CD14-positive monocyte (primary cell): ENCODE measurements around the gene ARL17B. TPM values are rescaled to one million over a fixed set of nuclear protein-coding genes. Genes with fewer than 3 reads are reported as not detected.
"Not testable (repeated sequence)": the region's sequence is repeated elsewhere in the genome, so short reads cannot be mapped to it uniquely, and the experiment has no call there.

Experiments used
- DNase-seq, 3 donors: peaks; one replicate each; pipeline ENCODE4 v3.0.0-alpha.2; 2011 to 2022
- H2AFZ ChIP-seq: 2 replicates; pipeline ENCODE4 v1.6.0; 2012; ENCODE audit warnings: mild to moderate bottlenecking, low read depth, low read length, inconsistent platforms; ENCODE audit not compliant: insufficient read depth, poor library complexity, severe bottlenecking
- H3K27ac ChIP-seq, 2 donors: 1 replicate in 1 of 2; 2 replicates in 1 of 2; pipeline ENCODE4 v1.5.1; 2012 to 2013; ENCODE audit warnings: low read length in 2 of 2, control low read depth in 1 of 2, inconsistent platforms in 1 of 2, low read depth in 1 of 2, mild to moderate bottlenecking in 1 of 2
- H3K27me3 ChIP-seq, 2 donors: one replicate each; pipeline versions ENCODE4 v1.6.0 to v1.6.1; 2011 to 2013; ENCODE audit warnings: low read length in 2 of 2; ENCODE audit not compliant: control insufficient read depth in 2 of 2, insufficient read depth in 2 of 2
- H3K36me3 ChIP-seq, 2 donors: replicated peaks in 1 of 2; 1 replicate in 1 of 2; 2 replicates in 1 of 2; pipeline versions ENCODE4 v1.5.1 to v1.6.1; 2012 to 2013; ENCODE audit warnings: low read length in 2 of 2, control low read depth in 1 of 2, inconsistent platforms in 1 of 2, mild to moderate bottlenecking in 1 of 2; ENCODE audit not compliant: insufficient read depth in 2 of 2, control insufficient read depth in 1 of 2
- H3K4me1 ChIP-seq, 2 donors: 1 replicate in 1 of 2; 2 replicates in 1 of 2; pipeline versions ENCODE4 v1.5.1 to v1.6.1; 2012 to 2013; ENCODE audit warnings: low read length in 2 of 2, control low read depth in 1 of 2, inconsistent platforms in 1 of 2, mild to moderate bottlenecking in 1 of 2, moderate library complexity in 1 of 2; ENCODE audit not compliant: insufficient read depth in 2 of 2, control insufficient read depth in 1 of 2
- H3K4me2 ChIP-seq: replicated peaks from 2 replicates; pipeline ENCODE3; 2012; ENCODE audit warnings: low read length, moderate library complexity, mild to moderate bottlenecking; ENCODE audit not compliant: poor library complexity, severe bottlenecking; ENCODE audit errors: extremely low read depth
- H3K4me3 ChIP-seq, 3 experiments: fragments of 200-600 bp in 1 of 3; sonication (generic) in 1 of 3; replicated peaks in 1 of 3; 1 replicate in 2 of 3; 2 replicates in 1 of 3; pipeline ENCODE4 v1.5.1; 2011 to 2013; ENCODE audit warnings: low read length in 3 of 3, mild to moderate bottlenecking in 3 of 3, control low read depth in 2 of 3, low read depth in 2 of 3, inconsistent platforms in 1 of 3, moderate library complexity in 1 of 3
- H3K79me2 ChIP-seq: 2 replicates; pipeline ENCODE4 v1.6.0; 2012; ENCODE audit warnings: mild to moderate bottlenecking, control low read depth, inconsistent platforms, low read length, moderate library complexity; ENCODE audit not compliant: insufficient read depth
- H3K9ac ChIP-seq: 2 replicates; pipeline ENCODE4 v1.6.0; 2017; ENCODE audit warnings: low read length, mild to moderate bottlenecking; ENCODE audit not compliant: insufficient read depth, poor library complexity, severe bottlenecking
- H3K9me3 ChIP-seq, 2 donors: replicated peaks in 1 of 2; 1 replicate in 1 of 2; 2 replicates in 1 of 2; pipeline versions ENCODE4 v1.5.1 to v1.6.1; 2012 to 2013; ENCODE audit warnings: low read length in 2 of 2, control low read depth in 1 of 2; ENCODE audit not compliant: control insufficient read depth in 1 of 2, insufficient read depth in 1 of 2
- H4K20me1 ChIP-seq: 2 replicates; pipeline ENCODE4 v1.6.0; 2012; ENCODE audit warnings: mild to moderate bottlenecking, low read length, control low read depth, moderate library complexity; ENCODE audit not compliant: insufficient read depth
- H3K27ac Mint-ChIP-seq, 7 donors: one replicate each; pipeline ENCODE4 v1.8.0; 2020; ENCODE audit warnings: mild to moderate bottlenecking in 7 of 7, mixed read lengths in 7 of 7, moderate library complexity in 6 of 7, inconsistent platforms in 2 of 7
- H3K27me3 Mint-ChIP-seq, 3 donors: one replicate each; pipeline ENCODE4 v1.8.0; 2021 to 2022; ENCODE audit warnings: low read depth in 3 of 3, mild to moderate bottlenecking in 3 of 3, mixed read lengths in 3 of 3, moderate library complexity in 3 of 3, inconsistent platforms in 1 of 3
- H3K36me3 Mint-ChIP-seq, 2 donors: one replicate each; pipeline ENCODE4 v1.8.0; 2020; ENCODE audit warnings: mixed read lengths in 2 of 2, inconsistent platforms in 1 of 2, mild to moderate bottlenecking in 1 of 2
- H3K4me1 Mint-ChIP-seq: one replicate; pipeline ENCODE4 v1.8.0; 2020; ENCODE audit warnings: mild to moderate bottlenecking, mixed read lengths
- H3K4me3 Mint-ChIP-seq, 2 donors: one replicate each; pipeline ENCODE4 v1.8.0; 2020; ENCODE audit warnings: mild to moderate bottlenecking in 2 of 2, mixed read lengths in 2 of 2, moderate library complexity in 1 of 2
- H3K9me3 Mint-ChIP-seq, 7 donors: one replicate each; pipeline ENCODE4 v1.8.0; 2020 to 2022; ENCODE audit warnings: mixed read lengths in 7 of 7, mild to moderate bottlenecking in 6 of 7, moderate library complexity in 6 of 7, inconsistent platforms in 2 of 7
- WGBS: methylation state at CpG from one replicate; pipeline ENCODE4 v1.1.5; 2013; ENCODE audit warnings: missing lambda C conversion rate; ENCODE audit not compliant: insufficient coverage; 5-methylcytosine and 5-hydroxymethylcytosine counted together
- intact Hi-C, 2 donors: fragments of 100-400 bp; cut with micrococcal nuclease; formaldehyde crosslinking; loops; one replicate each; pipeline versions ENCODE4 v1.15.0 to v1.15.1; 2023
- polyA plus RNA-seq, 3 donors: library from polyadenylated mRNA; depleted of rRNA in 1 of 3; unstranded in 2 of 3; stranded (reverse) in 1 of 3; fragments of 300-500 nt in 2 of 3; fragments of >200 nt in 1 of 3; fragmentation: Illumina TruSeq in 2 of 3; gene quantifications; 1 replicate in 2 of 3; 2 replicates in 1 of 3; pipeline ENCODE4 v1.2.3, GENCODE V29; 2012 to 2021

The ARL17B gene
- polyA plus RNA-seq, 3 donors: 12.0 to 14.3 (median 13.6) TPM

DNA sequence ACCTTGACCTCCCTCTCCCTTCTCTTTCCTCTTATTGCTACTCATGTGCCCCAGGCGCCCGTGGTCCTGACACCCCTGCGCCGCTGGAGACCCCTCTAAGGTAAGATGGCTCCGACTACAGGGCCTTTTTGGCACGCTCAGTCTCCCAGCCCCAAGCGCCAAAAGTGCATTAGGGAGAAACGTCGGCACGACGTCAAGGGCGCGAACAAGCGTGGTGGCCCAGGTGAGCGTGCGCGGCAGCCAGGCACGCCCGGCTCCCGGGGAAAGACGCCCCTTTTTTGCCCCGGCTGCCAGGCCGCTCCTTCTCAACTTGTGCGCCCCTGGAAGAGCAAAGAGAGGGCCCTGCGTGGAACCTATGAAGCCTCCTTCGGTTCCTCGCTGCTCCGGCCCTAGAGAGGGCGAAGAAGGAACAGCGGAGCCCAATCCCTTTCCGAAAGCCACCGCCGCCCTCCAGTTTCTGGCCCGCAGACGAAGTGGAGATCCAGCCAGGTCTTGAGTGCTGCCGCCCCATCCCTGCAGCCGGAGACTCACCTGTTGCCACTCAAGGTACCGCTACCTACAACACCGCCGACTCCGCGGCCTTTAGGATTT is 326 bp downstream of the ARL17B start:
- H3K9me3 ChIP-seq, H3K27me3 Mint-ChIP-seq, DNase-seq, H3K4me1 ChIP-seq, H3K27ac ChIP-seq, H3K9ac ChIP-seq, intact Hi-C loops, H3K9me3 Mint-ChIP-seq, H3K27me3 ChIP-seq, H3K36me3 ChIP-seq, H3K36me3 Mint-ChIP-seq, H3K4me2 ChIP-seq, H3K4me3 Mint-ChIP-seq, H4K20me1 ChIP-seq, H2AFZ ChIP-seq, H3K27ac Mint-ChIP-seq, H3K79me2 ChIP-seq, H3K4me1 Mint-ChIP-seq: not testable (repeated sequence)
- peak overlapping the region in 2 of 3 experiments; percentile 16 to 50 for H3K4me3 ChIP-seq
- WGBS: no CpG with 5 or more reads among the region's 42 CpGs

DNA sequence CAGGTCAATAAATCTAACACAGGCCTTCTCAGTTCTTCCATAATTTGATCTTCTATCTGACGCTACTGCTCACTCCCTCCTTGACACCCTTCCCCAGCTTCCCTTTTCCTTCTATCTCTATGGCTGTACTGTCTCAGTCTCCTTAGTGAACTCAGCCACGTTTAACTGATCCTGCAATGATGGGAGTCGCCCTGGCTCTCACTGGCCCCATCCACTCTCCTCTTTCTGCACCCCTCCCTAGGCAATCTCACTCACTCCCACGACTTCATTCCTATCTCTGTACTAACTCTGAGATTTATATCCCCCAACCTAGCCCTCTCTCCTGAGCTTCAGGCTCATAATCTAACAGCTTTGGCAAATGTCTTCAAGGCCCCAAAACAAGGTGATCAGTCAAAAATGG is 7.7 kb downstream of the ARL17B start:
- H3K27ac ChIP-seq, H2AFZ ChIP-seq, H3K4me3 ChIP-seq, H3K27ac Mint-ChIP-seq, H3K4me1 ChIP-seq, H3K9me3 Mint-ChIP-seq, H3K4me3 Mint-ChIP-seq, H4K20me1 ChIP-seq, H3K36me3 ChIP-seq, H3K36me3 Mint-ChIP-seq, H3K9ac ChIP-seq, H3K79me2 ChIP-seq, H3K4me1 Mint-ChIP-seq, H3K4me2 ChIP-seq, H3K27me3 Mint-ChIP-seq, H3K27me3 ChIP-seq, intact Hi-C loops, DNase-seq, H3K9me3 ChIP-seq: not testable (repeated sequence)
- no CpG with 5 or more reads among the region's 4 CpGs for WGBS

DNA sequence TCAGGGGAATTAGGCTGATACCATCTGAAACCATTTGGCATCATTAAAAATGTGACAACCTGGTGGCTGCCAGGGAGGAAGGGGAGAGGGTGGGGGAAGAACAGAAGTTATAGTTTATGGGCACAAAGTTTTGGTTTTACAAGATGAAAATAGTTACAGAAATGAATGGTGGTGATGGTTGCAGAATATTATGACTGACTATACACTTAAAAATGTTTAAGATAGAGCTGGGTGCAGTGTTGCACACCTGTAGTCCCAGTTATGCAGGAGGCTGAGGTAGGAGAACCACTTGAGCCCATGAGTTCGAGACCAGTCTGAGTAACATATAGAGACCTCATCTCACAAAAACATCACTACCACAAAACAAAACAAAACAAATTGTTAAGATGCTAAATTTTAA is 12.5 kb downstream of the ARL17B start:
- H3K79me2 ChIP-seq, DNase-seq, H3K27me3 ChIP-seq, H3K36me3 ChIP-seq, H3K36me3 Mint-ChIP-seq, H2AFZ ChIP-seq, H3K9ac ChIP-seq, H3K9me3 Mint-ChIP-seq, H3K27ac Mint-ChIP-seq, H3K27me3 Mint-ChIP-seq, H3K4me3 ChIP-seq, H3K9me3 ChIP-seq, H3K4me3 Mint-ChIP-seq, H3K4me1 ChIP-seq, H3K4me2 ChIP-seq, intact Hi-C loops, H4K20me1 ChIP-seq, H3K4me1 Mint-ChIP-seq: not testable (repeated sequence)
- WGBS: no CpG with 5 or more reads among the region's 1 CpG
- H3K27ac ChIP-seq: peak overlapping the region in 1 of 2 donors; percentile 45

DNA sequence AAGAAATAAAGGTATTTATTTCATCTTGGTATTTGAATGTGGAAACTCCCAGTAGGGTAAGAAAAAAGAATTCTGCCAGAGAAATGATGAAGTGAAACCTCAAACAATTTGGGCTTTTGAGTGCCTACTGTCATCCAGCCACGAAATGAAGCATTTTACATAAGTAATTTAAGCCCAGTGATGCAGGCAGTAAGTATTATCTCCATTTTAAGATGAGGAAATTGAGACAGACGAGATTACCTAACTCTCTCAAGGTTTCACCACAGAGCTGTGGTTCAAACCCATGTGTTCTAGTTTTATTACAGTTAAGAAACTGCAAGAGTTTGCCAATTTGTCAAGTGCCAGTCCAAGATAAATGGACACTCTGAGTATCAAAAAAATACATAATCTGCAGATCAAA is 13.2 kb downstream of the ARL17B start:
- H3K9ac ChIP-seq, H3K4me2 ChIP-seq, H3K79me2 ChIP-seq, H3K27ac Mint-ChIP-seq, H3K27me3 ChIP-seq, H3K4me3 Mint-ChIP-seq, H3K9me3 ChIP-seq, H3K9me3 Mint-ChIP-seq, H3K4me1 ChIP-seq, H3K4me3 ChIP-seq, H3K36me3 Mint-ChIP-seq, H3K4me1 Mint-ChIP-seq, intact Hi-C loops, H3K27me3 Mint-ChIP-seq, H3K36me3 ChIP-seq, H4K20me1 ChIP-seq, DNase-seq, H2AFZ ChIP-seq: not testable (repeated sequence)
- peak overlapping the region in 1 of 2 donors; percentile 45 for H3K27ac ChIP-seq
- WGBS: no CpG with 5 or more reads among the region's 2 CpGs
